CD14-positive monocyte (primary cell): Measurements from ENCODE around the gene SH3RF3. TPM values are rescaled to one million over a fixed set of nuclear protein-coding genes. Genes with fewer than 3 reads are reported as not detected.
A peak's percentile ranks its signal among the peaks of the same experiment; 100 is the strongest.

Experiments
- DNase-seq, 3 donors: peaks; one replicate each; pipeline ENCODE4 v3.0.0-alpha.2; 2011 to 2022
- H2AFZ ChIP-seq: 2 replicates; pipeline ENCODE4 v1.6.0; 2012; ENCODE audit warnings: mild to moderate bottlenecking, low read depth, low read length, inconsistent platforms; ENCODE audit not compliant: insufficient read depth, poor library complexity, severe bottlenecking
- H3K27ac ChIP-seq, 2 donors: 1 replicate in 1 of 2; 2 replicates in 1 of 2; pipeline ENCODE4 v1.5.1; 2012 to 2013; ENCODE audit warnings: low read length in 2 of 2, control low read depth in 1 of 2, inconsistent platforms in 1 of 2, low read depth in 1 of 2, mild to moderate bottlenecking in 1 of 2
- H3K27me3 ChIP-seq, 2 donors: one replicate each; pipeline versions ENCODE4 v1.6.0 to v1.6.1; 2011 to 2013; ENCODE audit warnings: low read length in 2 of 2; ENCODE audit not compliant: control insufficient read depth in 2 of 2, insufficient read depth in 2 of 2
- H3K36me3 ChIP-seq, 2 donors: replicated peaks in 1 of 2; 1 replicate in 1 of 2; 2 replicates in 1 of 2; pipeline versions ENCODE4 v1.5.1 to v1.6.1; 2012 to 2013; ENCODE audit warnings: low read length in 2 of 2, control low read depth in 1 of 2, inconsistent platforms in 1 of 2, mild to moderate bottlenecking in 1 of 2; ENCODE audit not compliant: insufficient read depth in 2 of 2, control insufficient read depth in 1 of 2
- H3K4me1 ChIP-seq, 2 donors: 1 replicate in 1 of 2; 2 replicates in 1 of 2; pipeline versions ENCODE4 v1.5.1 to v1.6.1; 2012 to 2013; ENCODE audit warnings: low read length in 2 of 2, control low read depth in 1 of 2, inconsistent platforms in 1 of 2, mild to moderate bottlenecking in 1 of 2, moderate library complexity in 1 of 2; ENCODE audit not compliant: insufficient read depth in 2 of 2, control insufficient read depth in 1 of 2
- H3K4me2 ChIP-seq: replicated peaks from 2 replicates; pipeline ENCODE3; 2012; ENCODE audit warnings: low read length, moderate library complexity, mild to moderate bottlenecking; ENCODE audit not compliant: poor library complexity, severe bottlenecking; ENCODE audit errors: extremely low read depth
- H3K4me3 ChIP-seq, 3 experiments: fragments of 200-600 bp in 1 of 3; sonication (generic) in 1 of 3; replicated peaks in 1 of 3; 1 replicate in 2 of 3; 2 replicates in 1 of 3; pipeline ENCODE4 v1.5.1; 2011 to 2013; ENCODE audit warnings: low read length in 3 of 3, mild to moderate bottlenecking in 3 of 3, control low read depth in 2 of 3, low read depth in 2 of 3, inconsistent platforms in 1 of 3, moderate library complexity in 1 of 3
- H3K79me2 ChIP-seq: 2 replicates; pipeline ENCODE4 v1.6.0; 2012; ENCODE audit warnings: mild to moderate bottlenecking, control low read depth, inconsistent platforms, low read length, moderate library complexity; ENCODE audit not compliant: insufficient read depth
- H3K9ac ChIP-seq: 2 replicates; pipeline ENCODE4 v1.6.0; 2017; ENCODE audit warnings: low read length, mild to moderate bottlenecking; ENCODE audit not compliant: insufficient read depth, poor library complexity, severe bottlenecking
- H3K9me3 ChIP-seq, 2 donors: replicated peaks in 1 of 2; 1 replicate in 1 of 2; 2 replicates in 1 of 2; pipeline versions ENCODE4 v1.5.1 to v1.6.1; 2012 to 2013; ENCODE audit warnings: low read length in 2 of 2, control low read depth in 1 of 2; ENCODE audit not compliant: control insufficient read depth in 1 of 2, insufficient read depth in 1 of 2
- H4K20me1 ChIP-seq: 2 replicates; pipeline ENCODE4 v1.6.0; 2012; ENCODE audit warnings: mild to moderate bottlenecking, low read length, control low read depth, moderate library complexity; ENCODE audit not compliant: insufficient read depth
- H3K27ac Mint-ChIP-seq, 7 donors: one replicate each; pipeline ENCODE4 v1.8.0; 2020; ENCODE audit warnings: mild to moderate bottlenecking in 7 of 7, mixed read lengths in 7 of 7, moderate library complexity in 6 of 7, inconsistent platforms in 2 of 7
- H3K27me3 Mint-ChIP-seq, 3 donors: one replicate each; pipeline ENCODE4 v1.8.0; 2021 to 2022; ENCODE audit warnings: low read depth in 3 of 3, mild to moderate bottlenecking in 3 of 3, mixed read lengths in 3 of 3, moderate library complexity in 3 of 3, inconsistent platforms in 1 of 3
- H3K36me3 Mint-ChIP-seq, 2 donors: one replicate each; pipeline ENCODE4 v1.8.0; 2020; ENCODE audit warnings: mixed read lengths in 2 of 2, inconsistent platforms in 1 of 2, mild to moderate bottlenecking in 1 of 2
- H3K4me1 Mint-ChIP-seq: one replicate; pipeline ENCODE4 v1.8.0; 2020; ENCODE audit warnings: mild to moderate bottlenecking, mixed read lengths
- H3K4me3 Mint-ChIP-seq, 2 donors: one replicate each; pipeline ENCODE4 v1.8.0; 2020; ENCODE audit warnings: mild to moderate bottlenecking in 2 of 2, mixed read lengths in 2 of 2, moderate library complexity in 1 of 2
- H3K9me3 Mint-ChIP-seq, 7 donors: one replicate each; pipeline ENCODE4 v1.8.0; 2020 to 2022; ENCODE audit warnings: mixed read lengths in 7 of 7, mild to moderate bottlenecking in 6 of 7, moderate library complexity in 6 of 7, inconsistent platforms in 2 of 7
- WGBS: methylation state at CpG from one replicate; pipeline ENCODE4 v1.1.5; 2013; ENCODE audit warnings: missing lambda C conversion rate; ENCODE audit not compliant: insufficient coverage; 5-methylcytosine and 5-hydroxymethylcytosine counted together
- intact Hi-C, 2 donors: fragments of 100-400 bp; cut with micrococcal nuclease; formaldehyde crosslinking; loops; one replicate each; pipeline versions ENCODE4 v1.15.0 to v1.15.1; 2023
- polyA plus RNA-seq, 3 donors: library from polyadenylated mRNA; depleted of rRNA in 1 of 3; unstranded in 2 of 3; stranded (reverse) in 1 of 3; fragments of 300-500 nt in 2 of 3; fragments of >200 nt in 1 of 3; fragmentation: Illumina TruSeq in 2 of 3; gene quantifications; 1 replicate in 2 of 3; 2 replicates in 1 of 3; pipeline ENCODE4 v1.2.3, GENCODE V29; 2012 to 2021
- TF ChIP-seq, protein P1 (sequence below): fragments of 200-600 bp; IDR thresholded peaks from one replicate; pipeline ENCODE4 v1.8.0; 2022; ENCODE audit warnings: antibody characterized with exemption, mild to moderate bottlenecking

SH3RF3 gene
- polyA plus RNA-seq, 3 donors: 0.25 to 0.75 (median 0.34) TPM

- H3K9me3 Mint-ChIP-seq: peaks cover 0 to 1% (median 0%) of the 10 kb centered on the region in 7 donors
Measured at GRCh38 chr2:109247812-109248211, 118.8 kb downstream of the SH3RF3 start.

DNA sequence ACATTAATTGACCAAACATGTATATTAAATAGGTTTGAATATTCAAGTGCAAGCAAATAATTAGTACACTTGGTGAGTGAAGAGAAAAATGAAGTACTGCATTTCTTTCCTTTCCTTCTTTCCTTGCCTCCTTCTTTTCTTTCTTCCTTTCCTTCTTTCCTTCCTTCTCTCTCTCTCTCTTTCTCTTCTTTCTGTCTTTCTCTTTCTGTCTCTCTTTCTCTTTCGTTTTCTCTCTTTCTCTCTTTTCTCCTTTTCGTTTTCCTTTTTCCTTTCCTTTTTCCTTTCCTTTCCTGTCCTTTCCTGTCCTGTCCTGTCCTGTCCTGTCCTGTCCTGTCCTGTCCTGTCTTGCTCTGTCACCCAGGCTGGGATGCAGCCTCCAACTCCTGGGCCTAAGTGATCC, 119.6 kb downstream of the SH3RF3 start:
- TF ChIP-seq, protein P1, sequence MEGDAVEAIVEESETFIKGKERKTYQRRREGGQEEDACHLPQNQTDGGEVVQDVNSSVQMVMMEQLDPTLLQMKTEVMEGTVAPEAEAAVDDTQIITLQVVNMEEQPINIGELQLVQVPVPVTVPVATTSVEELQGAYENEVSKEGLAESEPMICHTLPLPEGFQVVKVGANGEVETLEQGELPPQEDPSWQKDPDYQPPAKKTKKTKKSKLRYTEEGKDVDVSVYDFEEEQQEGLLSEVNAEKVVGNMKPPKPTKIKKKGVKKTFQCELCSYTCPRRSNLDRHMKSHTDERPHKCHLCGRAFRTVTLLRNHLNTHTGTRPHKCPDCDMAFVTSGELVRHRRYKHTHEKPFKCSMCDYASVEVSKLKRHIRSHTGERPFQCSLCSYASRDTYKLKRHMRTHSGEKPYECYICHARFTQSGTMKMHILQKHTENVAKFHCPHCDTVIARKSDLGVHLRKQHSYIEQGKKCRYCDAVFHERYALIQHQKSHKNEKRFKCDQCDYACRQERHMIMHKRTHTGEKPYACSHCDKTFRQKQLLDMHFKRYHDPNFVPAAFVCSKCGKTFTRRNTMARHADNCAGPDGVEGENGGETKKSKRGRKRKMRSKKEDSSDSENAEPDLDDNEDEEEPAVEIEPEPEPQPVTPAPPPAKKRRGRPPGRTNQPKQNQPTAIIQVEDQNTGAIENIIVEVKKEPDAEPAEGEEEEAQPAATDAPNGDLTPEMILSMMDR: no peak
- no peak for DNase-seq
- no peak overlapping the region for H3K9ac ChIP-seq
- no peak overlapping the region for H2AFZ ChIP-seq
- H4K20me1 ChIP-seq: no peaks in the 10 kb centered on the region
- H3K36me3 Mint-ChIP-seq: peaks cover 2 to 4% of the 10 kb centered on the region in 2 donors
- no peak overlapping the region for H3K4me3 ChIP-seq
- WGBS: 100% methylated on average over 1 of the region's 2 CpGs
- H3K27ac Mint-ChIP-seq: peak overlapping the region in 2 of 7 donors; percentile 63 to 69
- H3K4me1 Mint-ChIP-seq: peaks cover 23% of the 10 kb centered on the region
- no peaks in the 10 kb centered on the region for H3K36me3 ChIP-seq
- no peak overlapping the region for H3K4me3 Mint-ChIP-seq
- intact Hi-C loops: no loop called here
- no peaks in the 10 kb centered on the region for H3K27me3 ChIP-seq
- no peaks in the 10 kb centered on the region for H3K79me2 ChIP-seq
- no peak overlapping the region for H3K4me2 ChIP-seq
- H3K27me3 Mint-ChIP-seq: peaks cover 0 to 3% (median 2%) of the 10 kb centered on the region in 3 donors
- no peaks in the 10 kb centered on the region for H3K9me3 ChIP-seq
- peaks cover 0 to 1% (median 0%) of the 10 kb centered on the region in 7 donors for H3K9me3 Mint-ChIP-seq
- peaks cover 6 to 7% of the 10 kb centered on the region in 2 donors for H3K4me1 ChIP-seq
- H3K27ac ChIP-seq: no peak overlapping the region

More at GRCh38 chr2:109247812-109248211, 118.8 kb downstream of the SH3RF3 start:
- TF ChIP-seq, protein P1: no peak
- no CpG with 5 or more reads among the region's 3 CpGs for WGBS
- H3K4me1 ChIP-seq: peaks cover 13 to 15% of the 10 kb centered on the region in 2 donors
- peak overlapping the region in 1 of 7 donors; percentile 11 for H3K27ac Mint-ChIP-seq
- H3K36me3 ChIP-seq: no peaks in the 10 kb centered on the region
- no peak overlapping the region for H3K4me3 ChIP-seq
- H3K4me1 Mint-ChIP-seq: peaks cover 29% of the 10 kb centered on the region
- no peak for DNase-seq
- H3K27me3 ChIP-seq: no peaks in the 10 kb centered on the region
- intact Hi-C loops: no loop called here
- no peak overlapping the region for H3K9ac ChIP-seq
- peaks cover 0 to 3% (median 2%) of the 10 kb centered on the region in 3 donors for H3K27me3 Mint-ChIP-seq
- H3K79me2 ChIP-seq: no peaks in the 10 kb centered on the region
- peaks cover 3 to 4% of the 10 kb centered on the region in 2 donors for H3K36me3 Mint-ChIP-seq
- H4K20me1 ChIP-seq: no peaks in the 10 kb centered on the region
- no peak overlapping the region for H2AFZ ChIP-seq
- no peak overlapping the region for H3K4me3 Mint-ChIP-seq
- no peak overlapping the region for H3K27ac ChIP-seq
- H3K4me2 ChIP-seq: no peak overlapping the region
- no peaks in the 10 kb centered on the region for H3K9me3 ChIP-seq
